Left lung (tissue), 10 donors: ENCODE results near the gene ERBB4. TPM values are rescaled to one million over a fixed set of nuclear protein-coding genes. Genes with fewer than 3 reads are reported as not detected.

Experiments
- ATAC-seq: fragments of 200-7000 bp; cut with Tn5 transposase; one replicate; pipeline ENCODE4 v1.9.1; 2020; ENCODE audit warnings: moderate library complexity
- DNase-seq, 4 donors: peaks; one replicate each; pipeline ENCODE4 v3.0.0-alpha.2; 2013 to 2020
- H3K27ac ChIP-seq, 2 donors: fragments of 200-600 bp; sonication (generic) in 1 of 2; one replicate each; pipeline versions ENCODE4 v1.5.0 to v1.8.0; 2020 to 2021
- H3K27me3 ChIP-seq, 2 donors: fragments of 200-600 bp; sonication (generic) in 1 of 2; one replicate each; pipeline versions ENCODE4 v1.5.0 to v1.8.0; 2020 to 2021
- H3K36me3 ChIP-seq, 2 donors: fragments of 200-600 bp; sonication (generic) in 1 of 2; one replicate each; pipeline versions ENCODE4 v1.5.0 to v1.8.0; 2020 to 2021
- H3K4me1 ChIP-seq, 2 donors: fragments of 200-600 bp; one replicate each; pipeline ENCODE4 v1.8.0; 2021
- H3K4me3 ChIP-seq, 2 donors: fragments of 200-600 bp; sonication (generic) in 1 of 2; one replicate each; pipeline versions ENCODE4 v1.5.0 to v1.8.0; 2020 to 2021; ENCODE audit warnings: mild to moderate bottlenecking in 1 of 2
- H3K9me3 ChIP-seq, 2 donors: fragments of 200-600 bp; sonication (generic) in 1 of 2; one replicate each; pipeline versions ENCODE4 v1.5.0 to v1.8.0; 2020 to 2021
- CTCF ChIP-seq, 2 donors: fragments of 200-600 bp; sonication (generic) in 1 of 2; IDR thresholded peaks; one replicate each; pipeline versions ENCODE4 v1.5.0 to v1.8.0; 2021; ENCODE audit warnings: antibody characterized with exemption in 2 of 2
- intact Hi-C, 2 donors: fragments of 100-400 bp; cut with DNase I; formaldehyde crosslinking; loops; one replicate each; pipeline versions ENCODE4 v1.11.2 to v1.14.2; 2022
- polyA plus RNA-seq, 6 donors: library from polyadenylated mRNA; unstranded; fragments of 120-200 nt; gene quantifications; one replicate each; pipeline ENCODE4 v1.2.1, GENCODE V29; 2013; ENCODE audit not compliant: insufficient read length in 6 of 6
- total RNA-seq, 2 donors: library from RNA; stranded (reverse); fragmentation: NEBNext Ultra II Directional; extraction: Animal tissue kit (Norgen Biotek cat#: 25700); gene quantifications; one replicate each; pipeline ENCODE4 v1.2.1, GENCODE V29; 2021
- donor health status: DM: no; HTN: yes; CAD: no.
- donor health status: DM: no; HTN: no; CAD: no.

The ERBB4 gene
- total and polyA plus RNA-seq, 8 donors, result 0.89 to 16.0 (median 1.4) TPM

- H3K4me1 ChIP-seq, result no peaks in the 10 kb centered on the region
- intact Hi-C loops, result no loop called here
These were observed 1099.6 kb downstream of the ERBB4 start for GRCh38 chr2:211439011-211439410.

GRCh38 chr2:211437396-211437795 is 1101.2 kb downstream of the ERBB4 start:
- no peak overlapping the region for H3K4me3 ChIP-seq
- intact Hi-C loops, result no loop called here
- H3K4me1 ChIP-seq, result no peaks in the 10 kb centered on the region
- no peak for DNase-seq
- no peak overlapping the region for H3K27ac ChIP-seq
- TF ChIP-seq CTCF (IDR thresholded peaks at IDR 0.05), result no peak
- no peaks in the 10 kb centered on the region for H3K36me3 ChIP-seq
- ATAC-seq, result no peak
- H3K27me3 ChIP-seq, result no peaks in the 10 kb centered on the region
- no peaks in the 10 kb centered on the region for H3K9me3 ChIP-seq

More at GRCh38 chr2:211439011-211439410, 1099.6 kb downstream of the ERBB4 start:
- no peaks in the 10 kb centered on the region for H3K9me3 ChIP-seq
- no peaks in the 10 kb centered on the region for H3K36me3 ChIP-seq
- H3K4me3 ChIP-seq, result no peak overlapping the region
- ATAC-seq (no peak), DNase-seq (no peak)
- H3K27ac ChIP-seq, result no peak overlapping the region
- no peaks in the 10 kb centered on the region for H3K27me3 ChIP-seq
- TF ChIP-seq CTCF (IDR thresholded peaks at IDR 0.05), result no peak

- H3K9me3 ChIP-seq, result no peaks in the 10 kb centered on the region
- no peaks in the 10 kb centered on the region for H3K4me1 ChIP-seq
- intact Hi-C loops, result no loop called here
- no peak overlapping the region for H3K27ac ChIP-seq
- no peak for TF ChIP-seq CTCF (IDR thresholded peaks at IDR 0.05)
- H3K27me3 ChIP-seq, result no peaks in the 10 kb centered on the region
- DNase-seq (no peak), ATAC-seq (no peak)
- H3K36me3 ChIP-seq, result no peaks in the 10 kb centered on the region
- no peak overlapping the region for H3K4me3 ChIP-seq
These were observed 1102.4 kb downstream of the ERBB4 start for GRCh38 chr2:211436182-211436581.

- no peaks in the 10 kb centered on the region for H3K9me3 ChIP-seq
- TF ChIP-seq CTCF (IDR thresholded peaks at IDR 0.05), result no peak
- no peak overlapping the region for H3K4me3 ChIP-seq
- H3K27ac ChIP-seq, result no peak overlapping the region
- no peaks in the 10 kb centered on the region for H3K27me3 ChIP-seq
- ATAC-seq (no peak), DNase-seq (no peak)
- no peaks in the 10 kb centered on the region for H3K36me3 ChIP-seq
- H3K4me1 ChIP-seq, result no peaks in the 10 kb centered on the region
- intact Hi-C loops, result no loop called here
These were observed 1103.3 kb downstream of the ERBB4 start for GRCh38 chr2:211435331-211435730.

- Histone ChIP-seq H3K9me3 (no peaks in the 10 kb centered on the region), H3K36me3 (no peaks in the 10 kb centered on the region), H3K27me3 (no peaks in the 10 kb centered on the region), H3K4me3 (no peak overlapping the region), H3K27ac (no peak overlapping the region), H3K4me1 (no peaks in the 10 kb centered on the region)
- no peak for ATAC-seq
- DNase-seq, result no peak
- intact Hi-C loops, result no loop called here
- TF ChIP-seq CTCF (IDR thresholded peaks at IDR 0.05), result no peak
These were observed 1103.8 kb downstream of the ERBB4 start for GRCh38 chr2:211434773-211435172.
